Activated T-cell treated with anti-CD3 and anti-CD28 coated beads, Interleukin-2, amount 50 U/mL, for 48 hours (primary cell): ENCODE measurements around the gene NFKB1.
"Not testable (repeated sequence)": the region's sequence is repeated elsewhere in the genome, so short reads cannot be mapped to it uniquely, and the experiment has no call there.

Experiments
- DNase-seq, 2 experiments: peaks; one replicate each; pipeline ENCODE4 v3.0.0-alpha.2; 2020

Gene NFKB1

GRCh38 chr4:102601586-102602227 is 100.5 kb downstream of the NFKB1 start:
- DNase-seq, result no peak

- no peak for DNase-seq
Measured at GRCh38 chr4:102604222-102604940, 103.2 kb downstream of the NFKB1 start.

- DNase-seq, result no peak
Measured at GRCh38 chr4:102606261-102606660, 105.1 kb downstream of the NFKB1 start.

DNA sequence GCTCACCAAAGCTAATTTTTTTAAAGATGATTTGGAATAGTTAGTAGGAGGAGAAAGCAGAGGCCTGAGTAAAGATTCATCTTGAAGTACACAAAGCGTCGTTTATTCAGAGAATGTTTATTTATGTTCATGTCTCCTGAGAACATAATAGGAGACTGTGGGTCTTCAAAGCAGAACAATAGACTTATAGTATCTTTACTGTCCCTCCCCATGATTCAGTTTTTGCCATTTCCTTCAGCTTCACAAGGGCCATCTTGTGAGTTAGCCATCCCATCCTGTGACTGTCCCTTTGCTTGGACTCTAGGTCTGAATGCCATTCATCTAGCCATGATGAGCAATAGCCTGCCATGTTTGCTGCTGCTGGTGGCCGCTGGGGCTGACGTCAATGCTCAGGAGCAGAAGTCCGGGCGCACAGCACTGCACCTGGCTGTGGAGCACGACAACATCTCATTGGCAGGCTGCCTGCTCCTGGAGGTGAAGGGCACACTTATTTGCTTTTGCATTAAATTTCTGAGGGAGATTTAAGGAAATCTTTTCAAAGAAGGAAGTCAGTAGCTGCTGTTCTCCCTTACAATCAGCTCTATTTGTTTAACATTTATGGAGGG is 105.8 kb downstream of the NFKB1 start:
- no peak for DNase-seq

- DNase-seq, result no peak
Measured at GRCh38 chr4:102608190-102608589, 107.0 kb downstream of the NFKB1 start.

DNA sequence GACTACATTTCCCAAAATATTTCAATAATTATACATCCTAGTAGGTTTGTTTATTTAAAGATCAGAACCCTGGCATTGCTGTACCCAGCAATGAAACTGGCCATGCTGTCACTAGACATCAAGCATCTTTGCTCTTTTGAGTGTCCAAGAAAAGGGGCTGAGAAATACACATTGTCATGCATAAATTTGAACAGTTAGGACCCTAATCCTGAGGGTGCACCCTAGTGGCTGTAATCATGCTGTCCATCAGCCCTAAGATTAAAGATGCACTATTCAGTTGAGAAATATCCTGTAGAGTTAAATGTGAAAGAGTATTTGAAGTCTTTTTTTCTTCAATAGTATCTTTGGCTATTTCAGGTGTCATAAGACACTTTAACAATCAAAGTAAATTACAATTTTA is 108.8 kb downstream of the NFKB1 start:
- DNase-seq, result no peak

DNA sequence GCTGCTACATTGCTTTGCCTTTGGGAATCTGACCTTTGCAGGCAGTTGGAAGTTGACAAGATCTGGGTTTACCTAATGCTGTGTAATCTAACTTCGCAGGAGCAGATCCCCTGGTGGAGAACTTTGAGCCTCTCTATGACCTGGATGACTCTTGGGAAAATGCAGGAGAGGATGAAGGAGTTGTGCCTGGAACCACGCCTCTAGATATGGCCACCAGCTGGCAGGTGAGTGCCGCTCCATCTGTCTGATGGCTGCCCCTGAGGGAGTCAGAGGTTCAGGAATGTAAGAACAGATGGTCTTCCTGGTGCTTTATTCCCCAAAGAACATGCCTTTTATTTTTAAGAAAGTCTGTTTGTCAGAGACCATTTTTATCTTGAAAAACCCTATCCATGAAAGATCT is 109.3 kb downstream of the NFKB1 start:
- no peak for DNase-seq

DNA sequence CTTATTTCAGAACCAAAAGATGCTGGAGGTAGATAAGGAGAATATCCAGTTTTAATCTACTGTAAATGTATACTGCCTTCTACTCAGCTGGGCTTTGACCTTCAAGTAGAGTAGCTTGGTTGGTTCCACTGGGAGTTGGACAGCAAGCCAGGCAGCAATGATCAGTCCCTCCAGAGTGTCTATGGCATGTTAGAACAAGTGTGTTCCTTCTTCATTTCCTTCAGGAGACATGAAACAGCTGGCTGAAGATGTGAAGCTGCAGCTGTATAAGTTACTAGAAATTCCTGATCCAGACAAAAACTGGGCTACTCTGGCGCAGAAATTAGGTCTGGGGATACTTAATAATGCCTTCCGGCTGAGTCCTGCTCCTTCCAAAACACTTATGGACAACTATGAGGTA is 111.1 kb downstream of the NFKB1 start:
- DNase-seq, result no peak

DNA sequence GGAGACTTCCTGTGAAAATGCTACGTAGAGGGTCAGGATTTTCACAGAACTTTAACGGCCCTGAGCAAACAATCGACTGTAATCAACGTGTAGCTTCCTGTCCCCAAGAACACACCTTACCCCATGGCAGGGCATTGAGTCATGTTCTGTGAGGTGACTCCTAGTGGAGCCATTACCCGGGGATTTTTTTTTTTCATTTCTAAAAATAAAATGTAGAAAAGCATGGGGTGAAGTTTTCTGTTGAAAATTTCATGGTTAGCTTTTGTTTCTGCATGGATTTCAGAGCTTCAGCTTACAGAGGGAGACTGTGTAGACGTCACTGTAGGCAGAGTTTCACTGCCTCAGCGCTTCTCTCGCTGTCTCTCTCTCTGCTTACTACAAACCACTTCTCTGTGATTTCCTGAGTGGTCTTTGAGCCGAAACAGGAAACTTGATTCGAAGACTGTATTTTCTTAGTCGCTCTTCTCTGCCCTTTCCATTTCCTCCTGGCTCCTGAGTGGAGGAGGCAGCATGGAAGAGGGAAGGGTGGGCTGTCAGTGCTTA is 111.7 kb downstream of the NFKB1 start:
- DNase-seq, result peak in 1 of 2 experiments; percentile 45

GRCh38 chr4:102614801-102615200 is 113.6 kb downstream of the NFKB1 start:
- DNase-seq, result peak in 1 of 2 experiments; percentile 41

DNA sequence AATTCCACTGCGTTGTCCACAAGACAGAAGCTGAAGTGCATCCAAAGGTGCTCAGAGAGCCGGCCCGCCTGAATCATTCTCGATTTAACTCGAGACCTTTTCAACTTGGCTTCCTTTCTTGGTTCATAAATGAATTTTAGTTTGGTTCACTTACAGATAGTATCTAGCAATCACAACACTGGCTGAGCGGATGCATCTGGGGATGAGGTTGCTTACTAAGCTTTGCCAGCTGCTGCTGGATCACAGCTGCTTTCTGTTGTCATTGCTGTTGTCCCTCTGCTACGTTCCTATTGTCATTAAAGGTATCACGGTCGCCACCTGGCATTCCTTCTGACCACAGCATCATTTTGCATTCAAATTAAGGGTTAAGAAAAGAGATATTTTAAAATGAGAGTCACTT is 115.5 kb downstream of the NFKB1 start:
- DNase-seq, result no peak

GRCh38 chr4:102619021-102619420 is 117.9 kb downstream of the NFKB1 start:
- DNase-seq, result not testable (repeated sequence)

DNA sequence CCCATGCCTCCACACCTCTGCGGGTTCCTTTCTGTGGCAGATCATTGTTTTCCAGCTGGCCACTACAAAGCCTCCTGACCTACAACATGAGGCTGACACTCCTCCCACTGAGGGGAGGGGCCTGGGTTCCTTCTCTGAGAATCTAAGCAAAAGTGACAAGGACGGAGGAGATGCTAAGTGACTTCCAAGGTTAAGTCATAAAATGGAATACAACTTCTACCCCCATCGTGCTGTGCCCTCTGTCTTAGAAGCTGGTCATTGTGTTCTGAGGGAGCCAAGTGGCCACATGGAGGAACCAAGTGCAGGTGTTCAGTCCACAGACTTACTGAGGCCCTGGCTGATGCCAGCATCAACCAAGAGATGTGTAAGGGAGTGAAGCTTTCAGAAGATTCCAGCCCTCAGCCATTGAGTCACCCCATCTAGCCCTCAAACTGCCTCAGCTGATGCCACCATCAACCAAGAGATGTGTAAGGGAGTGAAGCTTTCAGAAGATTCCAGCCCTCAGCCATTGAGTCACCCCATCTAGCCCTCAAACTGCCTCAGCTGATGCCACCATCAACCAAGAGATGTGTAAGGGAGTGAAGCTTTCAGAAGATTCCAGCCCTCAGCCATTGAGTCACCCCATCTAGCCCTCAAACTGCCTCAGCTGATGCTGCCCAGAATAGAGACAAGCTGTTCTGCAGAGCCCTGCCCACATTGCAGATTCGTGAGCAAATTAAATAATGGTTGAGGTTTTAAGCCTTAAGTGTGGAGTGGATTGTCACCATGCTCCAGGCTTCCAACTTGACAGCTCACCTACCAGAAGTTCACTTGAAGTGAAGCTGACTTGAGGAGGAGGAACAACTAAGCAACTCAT is 118.8 kb downstream of the NFKB1 start:
- DNase-seq, result peak; percentile 49 to 53

- no peak for DNase-seq
Measured at GRCh38 chr4:102620697-102621497, 119.7 kb downstream of the NFKB1 start.

DNA sequence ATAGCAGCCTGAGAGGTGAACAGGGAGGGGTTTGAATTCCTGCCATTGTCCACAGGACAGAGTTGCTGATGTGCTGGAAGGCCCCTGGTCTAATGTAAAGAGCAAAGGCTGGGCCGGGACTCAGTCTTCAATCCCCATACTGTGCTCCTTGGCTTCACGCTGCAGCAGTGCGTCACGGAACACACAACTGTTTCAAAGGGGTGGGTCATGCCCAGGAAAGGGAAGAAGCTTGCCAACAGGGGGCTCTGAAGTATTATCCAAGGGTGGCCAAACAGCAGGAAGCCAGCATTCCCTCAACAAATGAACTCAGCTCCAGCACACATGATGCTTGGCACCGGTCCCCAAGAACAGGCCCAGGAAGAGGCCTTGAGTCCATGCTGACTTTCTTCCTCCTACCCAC is 122.5 kb downstream of the NFKB1 start:
- no peak for DNase-seq

- DNase-seq, result no peak
Measured at GRCh38 chr4:102624505-102624904, 123.3 kb downstream of the NFKB1 start.

GRCh38 chr4:102625232-102625930 is 124.2 kb downstream of the NFKB1 start:
- DNase-seq, result peak; percentile 65 to 72

GRCh38 chr4:102627831-102628523 is 126.8 kb downstream of the NFKB1 start:
- peak; percentile 68 to 70 for DNase-seq

- peak; percentile 52 to 60 for DNase-seq
Measured at GRCh38 chr4:102629673-102630072, 128.5 kb downstream of the NFKB1 start.

GRCh38 chr4:102631616-102632015 is 130.5 kb downstream of the NFKB1 start:
- DNase-seq, result no peak
